Endothelial cell of umbilical vein (primary cell): ENCODE measurements around the gene PPP2R2D.

Experiments used
- EZH2 ChIP-seq: IDR thresholded peaks from 2 replicates; pipeline ENCODE4 v1.6.1; 2012; ENCODE audit warnings: borderline replicate concordance, low read depth, mild to moderate bottlenecking, moderate library complexity, low read length, inconsistent platforms; ENCODE audit not compliant: severe bottlenecking
- FOS ChIP-seq: IDR thresholded peaks from 2 replicates; pipeline ENCODE4 v1.6.1; 2011; ENCODE audit warnings: mild to moderate bottlenecking, low read length, moderate library complexity, borderline replicate concordance; ENCODE audit not compliant: insufficient read depth
- GATA2 ChIP-seq: IDR thresholded peaks from 2 replicates; pipeline ENCODE4 v1.7.0; 2011; ENCODE audit warnings: low read depth, mild to moderate bottlenecking, moderate library complexity, mixed read lengths, low read length; ENCODE audit not compliant: insufficient read length, insufficient read depth
- JUN ChIP-seq: IDR thresholded peaks from 2 replicates; pipeline ENCODE4 v1.6.1; 2011; ENCODE audit warnings: borderline replicate concordance, low read depth; ENCODE audit not compliant: insufficient read length, insufficient read depth
- MYC ChIP-seq: IDR thresholded peaks from one replicate; pipeline ENCODE4 v1.6.1; 2011; ENCODE audit warnings: mild to moderate bottlenecking, low read depth, low read length
- POLR2A ChIP-seq: IDR thresholded peaks from 2 replicates; pipeline ENCODE4 v1.6.1; 2012; ENCODE audit warnings: low read depth, mild to moderate bottlenecking, control low read depth, low read length
- POLR2AphosphoS5 ChIP-seq: IDR thresholded peaks from 2 replicates; pipeline ENCODE4 v1.6.1; 2012; ENCODE audit warnings: low read depth, mild to moderate bottlenecking, control low read depth, low read length, moderate library complexity; ENCODE audit not compliant: insufficient read depth
- TF ChIP-seq, protein P1 (sequence below), 2 donors: IDR thresholded peaks; 1 replicate in 1 of 2; 2 replicates in 1 of 2; pipeline ENCODE4 v1.5.1; 2011; ENCODE audit warnings: low read length in 2 of 2, mild to moderate bottlenecking in 2 of 2, moderate library complexity in 2 of 2, control low read depth in 1 of 2, inconsistent platforms in 1 of 2, low read depth in 1 of 2; ENCODE audit not compliant: insufficient read depth in 1 of 2; ENCODE audit errors: extremely low read depth in 1 of 2
- TF ChIP-seq, protein P2 (sequence below): IDR thresholded peaks from 2 replicates; pipeline ENCODE4 v1.6.1; 2011; ENCODE audit not compliant: insufficient read depth, insufficient read length

DNA sequence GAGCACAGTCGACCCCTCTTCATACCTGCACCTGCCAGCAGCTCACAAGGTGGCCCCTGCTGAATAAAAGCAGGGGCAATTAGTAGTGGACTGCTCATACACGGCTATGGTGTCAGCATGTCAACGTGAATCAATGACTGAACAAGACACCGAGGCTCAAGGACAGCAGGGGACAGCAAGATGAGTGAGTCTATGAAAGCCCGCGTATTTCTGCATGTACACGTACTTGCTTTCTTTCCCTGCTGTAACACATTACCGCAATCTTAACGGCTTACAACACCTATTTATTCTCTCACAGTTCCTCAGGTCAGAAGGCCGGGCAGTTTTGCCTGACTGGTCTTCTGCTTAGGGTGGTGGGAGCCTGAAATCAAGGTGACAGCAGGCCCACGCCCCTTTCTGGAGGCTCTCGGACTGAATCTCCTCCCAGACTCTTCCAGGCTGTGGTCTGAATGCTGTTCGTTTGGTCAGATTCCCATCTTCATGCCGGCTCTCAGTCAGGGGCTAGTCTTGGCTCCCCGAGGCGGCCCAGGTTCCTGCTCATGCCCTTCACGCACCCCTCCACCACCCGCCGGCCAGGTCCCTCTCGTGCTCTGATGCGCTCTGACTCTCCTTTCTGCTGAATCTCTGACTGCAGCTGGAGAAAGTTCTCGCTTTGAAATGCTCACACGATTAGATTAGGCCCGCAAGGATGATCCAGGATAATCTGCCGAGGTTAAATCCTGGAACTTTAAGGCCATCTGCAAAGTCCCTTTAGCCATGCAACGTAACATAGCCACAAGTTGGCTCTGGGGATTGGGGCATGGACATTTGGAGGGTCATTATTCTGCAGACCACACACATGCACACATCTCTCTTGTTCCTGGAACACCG is 7.8 kb upstream of the PPP2R2D start:
- TF ChIP-seq, protein P1, sequence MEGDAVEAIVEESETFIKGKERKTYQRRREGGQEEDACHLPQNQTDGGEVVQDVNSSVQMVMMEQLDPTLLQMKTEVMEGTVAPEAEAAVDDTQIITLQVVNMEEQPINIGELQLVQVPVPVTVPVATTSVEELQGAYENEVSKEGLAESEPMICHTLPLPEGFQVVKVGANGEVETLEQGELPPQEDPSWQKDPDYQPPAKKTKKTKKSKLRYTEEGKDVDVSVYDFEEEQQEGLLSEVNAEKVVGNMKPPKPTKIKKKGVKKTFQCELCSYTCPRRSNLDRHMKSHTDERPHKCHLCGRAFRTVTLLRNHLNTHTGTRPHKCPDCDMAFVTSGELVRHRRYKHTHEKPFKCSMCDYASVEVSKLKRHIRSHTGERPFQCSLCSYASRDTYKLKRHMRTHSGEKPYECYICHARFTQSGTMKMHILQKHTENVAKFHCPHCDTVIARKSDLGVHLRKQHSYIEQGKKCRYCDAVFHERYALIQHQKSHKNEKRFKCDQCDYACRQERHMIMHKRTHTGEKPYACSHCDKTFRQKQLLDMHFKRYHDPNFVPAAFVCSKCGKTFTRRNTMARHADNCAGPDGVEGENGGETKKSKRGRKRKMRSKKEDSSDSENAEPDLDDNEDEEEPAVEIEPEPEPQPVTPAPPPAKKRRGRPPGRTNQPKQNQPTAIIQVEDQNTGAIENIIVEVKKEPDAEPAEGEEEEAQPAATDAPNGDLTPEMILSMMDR (IDR thresholded peaks at IDR 0.05; ENCODE audit: extremely low read depth in 1 of 2, insufficient read depth in 1 of 2, low read depth in 1 of 2, low read length in 2 of 2), result no peak
- TF ChIP-seq POLR2A (no peak), EZH2 (no peak), MYC (no peak), JUN (no peak), FOS (no peak), POLR2AphosphoS5 (no peak), GATA2 (no peak)
- TF ChIP-seq, protein P2, sequence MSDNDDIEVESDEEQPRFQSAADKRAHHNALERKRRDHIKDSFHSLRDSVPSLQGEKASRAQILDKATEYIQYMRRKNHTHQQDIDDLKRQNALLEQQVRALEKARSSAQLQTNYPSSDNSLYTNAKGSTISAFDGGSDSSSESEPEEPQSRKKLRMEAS, result no peak
